T-helper 17 cell (primary cell): ENCODE results near the gene CHAC2. TPM values are rescaled to one million over a fixed set of nuclear protein-coding genes. Genes with fewer than 3 reads are reported as not detected.
A peak's percentile ranks its signal among the peaks of the same experiment; 100 is the strongest.
"Not testable (repeated sequence)": the region's sequence is repeated elsewhere in the genome, so short reads cannot be mapped to it uniquely, and the experiment has no call there.

Experiments used
- ATAC-seq: fragments of 150-1000 bp; cut with Tn5 transposase; 2 replicates; pipeline ENCODE4 v1.10.0; 2021; ENCODE audit warnings: mild to moderate bottlenecking, moderate library complexity
- DNase-seq, 3 donors: peaks; one replicate each; pipeline versions ENCODE4 v3.0.0 to v3.0.0-alpha.2; 2020 to 2021
- H3K9me3 ChIP-seq: one replicate; pipeline ENCODE4 v1.7.0; 2013; ENCODE audit warnings: low read length, mild to moderate bottlenecking; ENCODE audit not compliant: control insufficient read depth, poor library complexity, severe bottlenecking
- H3K27ac Mint-ChIP-seq: one replicate; pipeline ENCODE4 v1.8.0; 2022; ENCODE audit warnings: mild to moderate bottlenecking, moderate library complexity, mixed read lengths
- H3K27me3 Mint-ChIP-seq: one replicate; pipeline ENCODE4 v1.8.0; 2022; ENCODE audit warnings: mixed read lengths
- H3K36me3 Mint-ChIP-seq: one replicate; pipeline ENCODE4 v1.8.0; 2022; ENCODE audit warnings: low read depth, mixed read lengths
- H3K4me1 Mint-ChIP-seq: one replicate; pipeline ENCODE4 v1.8.0; 2022; ENCODE audit warnings: mild to moderate bottlenecking, mixed read lengths
- H3K4me3 Mint-ChIP-seq: one replicate; pipeline ENCODE4 v1.8.0; 2022; ENCODE audit warnings: mild to moderate bottlenecking, moderate library complexity, mixed read lengths
- total RNA-seq, 4 donors: library from RNA in 2 of 4; stranded (reverse) in 2 of 4; gene quantifications; one replicate each; pipeline ENCODE4 v1.2.3 and lab custom pipeline; 2022 to 2026

The CHAC2 gene
- total RNA-seq, 2 donors from 2014 or later = 0.42 to 0.76 TPM

DNA sequence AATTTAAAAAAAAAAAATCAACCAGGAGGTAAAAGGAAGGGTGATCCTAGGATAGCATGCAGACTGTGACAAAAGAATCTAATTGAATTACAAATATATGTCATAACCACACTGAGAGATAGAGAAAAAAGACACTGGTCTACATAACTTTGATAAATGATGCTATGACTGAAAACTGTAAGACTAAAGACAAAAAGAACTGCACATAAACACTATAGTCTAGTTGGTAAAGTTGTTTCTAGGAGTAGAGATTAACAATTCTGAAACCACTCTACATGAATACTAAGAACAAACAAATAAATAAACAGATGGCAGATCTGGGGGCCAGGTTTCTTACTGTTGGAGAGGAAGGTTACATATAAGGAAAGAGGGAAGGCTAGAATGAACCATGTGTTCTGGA is 14.6 kb upstream of the CHAC2 start:
- no peak overlapping the region for H3K4me3 Mint-ChIP-seq
- no peak overlapping the region for H3K27ac Mint-ChIP-seq
- ATAC-seq (no peak), DNase-seq (no peak)
- no peaks in the 10 kb centered on the region for H3K27me3 Mint-ChIP-seq
- peaks cover 6% of the 10 kb centered on the region for H3K36me3 Mint-ChIP-seq
- no peaks in the 10 kb centered on the region for H3K9me3 ChIP-seq
- H3K4me1 Mint-ChIP-seq = peaks cover 15% of the 10 kb centered on the region

DNA sequence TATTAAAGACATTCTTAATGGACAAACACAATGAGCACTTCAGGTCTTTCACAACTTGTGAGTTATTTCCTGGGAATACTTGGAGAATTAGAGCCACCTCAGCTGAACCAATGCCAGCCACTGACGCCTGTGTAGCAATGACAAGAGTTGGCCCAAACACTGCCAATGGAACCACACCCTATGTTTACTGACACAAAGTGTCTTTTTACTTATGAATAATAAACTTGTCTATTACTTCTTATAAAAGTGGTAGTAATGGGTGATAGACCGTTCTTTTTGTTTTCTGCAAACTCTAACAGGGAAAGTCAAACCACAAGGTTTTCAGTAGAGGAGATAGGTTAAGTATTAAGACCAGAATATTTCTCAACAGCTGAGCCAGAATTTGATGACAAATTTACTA is 12.5 kb upstream of the CHAC2 start:
- DNase-seq (no peak), ATAC-seq (no peak)
- Mint-ChIP-seq H3K27me3 (no peaks in the 10 kb centered on the region), H3K27ac (no peak overlapping the region), H3K36me3 (peaks cover 6% of the 10 kb centered on the region), H3K4me1 (peaks cover 16% of the 10 kb centered on the region), H3K4me3 (no peak overlapping the region)
- no peaks in the 10 kb centered on the region for H3K9me3 ChIP-seq

DNA sequence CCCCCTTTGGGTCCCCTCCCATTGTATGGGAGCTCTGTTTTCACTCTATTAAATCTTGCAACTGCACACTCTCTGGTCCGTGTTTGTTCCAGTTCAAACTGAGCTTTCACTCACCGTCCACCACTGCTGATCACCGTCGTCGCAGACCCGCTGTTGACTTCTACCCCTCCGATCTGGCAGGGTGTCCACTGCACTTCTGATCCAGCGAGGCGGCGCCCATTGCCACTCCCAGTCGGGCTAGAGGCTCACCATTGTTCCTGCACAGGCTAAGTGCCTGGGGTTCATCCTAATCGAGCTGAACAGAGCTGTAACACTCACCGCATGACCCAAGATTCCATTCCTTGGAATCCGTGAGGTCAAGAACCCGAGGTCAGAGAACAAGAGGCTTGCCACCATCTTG is 11.0 kb upstream of the CHAC2 start:
- Mint-ChIP-seq H3K27ac (no peak overlapping the region), H3K36me3 (peaks cover 6% of the 10 kb centered on the region), H3K4me3 (no peak overlapping the region), H3K27me3 (no peaks in the 10 kb centered on the region), H3K4me1 (peaks cover 14% of the 10 kb centered on the region)
- DNase-seq (no peak), ATAC-seq (no peak)
- H3K9me3 ChIP-seq = no peaks in the 10 kb centered on the region

DNA sequence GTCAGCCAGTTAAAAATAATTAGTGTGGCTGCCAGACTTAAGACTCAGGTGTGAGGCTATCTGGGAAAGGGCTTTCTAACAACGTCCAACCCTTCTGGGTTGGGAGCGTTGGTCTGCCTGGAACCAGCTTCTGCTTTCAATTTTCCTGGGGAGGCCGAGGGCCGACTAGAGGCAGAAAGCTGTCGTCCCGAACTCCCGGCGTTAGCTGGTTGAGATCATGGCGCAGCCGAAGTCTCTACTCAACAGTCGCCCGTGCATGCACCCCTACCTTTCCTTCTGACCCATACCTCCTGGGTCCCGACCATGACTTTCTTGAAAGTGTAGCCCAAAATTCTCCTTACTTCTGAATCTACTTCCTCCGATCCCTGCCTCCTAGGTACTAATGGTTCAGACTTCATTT is 10.4 kb upstream of the CHAC2 start:
- not testable (repeated sequence) for H3K27me3 Mint-ChIP-seq, ATAC-seq, DNase-seq, H3K9me3 ChIP-seq, H3K36me3 Mint-ChIP-seq, H3K4me3 Mint-ChIP-seq
- Mint-ChIP-seq H3K4me1 (peaks cover 14% of the 10 kb centered on the region), H3K27ac (peak overlapping the region; percentile 76)

DNA sequence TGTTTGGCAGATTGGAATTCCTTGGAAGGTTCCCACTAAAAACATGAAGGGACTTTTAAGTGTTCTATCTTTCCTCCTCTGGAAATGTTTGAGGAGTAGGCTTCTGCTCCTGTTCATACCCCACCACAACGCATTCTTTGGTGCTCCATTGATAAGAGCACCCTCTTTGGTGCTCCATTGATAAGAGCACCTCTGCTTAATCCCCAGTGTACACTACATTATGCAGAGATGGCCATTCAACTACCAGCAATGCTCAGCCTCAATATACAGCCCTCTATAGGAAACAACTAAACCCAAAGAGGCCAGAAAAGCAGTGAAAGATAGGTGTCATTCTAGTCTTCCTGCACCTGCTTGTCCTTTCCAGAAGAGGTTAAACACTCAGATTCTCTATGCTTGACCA is 1.8 kb upstream of the CHAC2 start:
- ATAC-seq (no peak), DNase-seq (no peak)
- peaks cover 17% of the 10 kb centered on the region for H3K4me1 Mint-ChIP-seq
- peak overlapping the region; percentile 39 for H3K27ac Mint-ChIP-seq
- no peak overlapping the region for H3K4me3 Mint-ChIP-seq
- H3K27me3 Mint-ChIP-seq = no peaks in the 10 kb centered on the region
- H3K9me3 ChIP-seq = no peaks in the 10 kb centered on the region
- H3K36me3 Mint-ChIP-seq = no peaks in the 10 kb centered on the region

DNA sequence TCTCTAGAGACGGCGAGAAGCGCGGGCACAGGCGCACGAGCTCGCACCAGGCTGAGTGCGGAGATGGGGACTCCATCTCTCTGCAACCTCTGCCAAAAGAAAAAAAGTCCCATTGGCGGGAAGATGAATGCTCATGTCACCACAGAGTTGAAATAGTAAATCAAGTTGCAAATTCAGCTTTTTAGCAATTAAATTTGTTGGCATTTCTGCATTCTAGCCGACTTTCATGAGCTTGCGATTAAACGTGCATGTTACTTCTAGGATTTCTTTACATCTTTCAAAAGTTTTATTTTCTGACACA is 588 bp downstream of the CHAC2 start:
- no peaks in the 10 kb centered on the region for H3K9me3 ChIP-seq
- Mint-ChIP-seq H3K27ac (peak overlapping the region; percentile 95), H3K36me3 (no peaks in the 10 kb centered on the region), H3K27me3 (no peaks in the 10 kb centered on the region), H3K4me1 (peaks cover 17% of the 10 kb centered on the region), H3K4me3 (peak overlapping the region; percentile 93)
- DNase-seq = no peak
- ATAC-seq = no peak

DNA sequence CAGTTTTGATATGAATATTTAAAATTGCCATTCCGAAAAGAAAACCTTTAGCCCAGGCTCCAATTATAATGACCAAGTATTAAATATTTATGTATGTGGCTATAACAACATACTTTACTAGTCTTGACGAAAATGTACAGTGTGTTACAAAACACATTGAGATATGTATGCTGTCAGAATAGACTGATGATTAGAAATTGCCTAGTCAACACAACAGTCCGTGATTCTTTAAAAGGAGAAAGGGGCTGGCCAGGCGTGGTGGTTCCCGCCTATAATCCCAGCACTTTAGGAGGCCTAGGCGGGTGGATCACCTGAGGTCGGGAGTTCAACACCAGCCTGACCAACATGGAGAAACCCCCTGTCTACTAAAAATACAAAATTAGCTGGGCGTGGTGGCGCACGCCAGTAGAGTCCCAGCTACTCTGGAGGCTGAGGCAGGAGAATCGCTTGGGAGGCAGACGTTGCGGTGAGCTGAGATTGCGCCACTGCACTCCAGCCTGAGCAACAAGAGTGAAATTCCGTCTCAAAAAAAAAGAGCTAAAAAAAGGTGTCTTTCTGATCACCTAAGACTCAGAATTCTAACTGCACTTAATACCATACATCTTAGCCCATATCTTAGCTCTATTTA is 1.8 kb downstream of the CHAC2 start:
- H3K4me3 Mint-ChIP-seq = no peak overlapping the region
- ATAC-seq (no peak), DNase-seq (no peak)
- no peaks in the 10 kb centered on the region for H3K27me3 Mint-ChIP-seq
- H3K36me3 Mint-ChIP-seq = no peaks in the 10 kb centered on the region
- H3K9me3 ChIP-seq = no peaks in the 10 kb centered on the region
- H3K27ac Mint-ChIP-seq = no peak overlapping the region
- H3K4me1 Mint-ChIP-seq = peaks cover 19% of the 10 kb centered on the region

DNA sequence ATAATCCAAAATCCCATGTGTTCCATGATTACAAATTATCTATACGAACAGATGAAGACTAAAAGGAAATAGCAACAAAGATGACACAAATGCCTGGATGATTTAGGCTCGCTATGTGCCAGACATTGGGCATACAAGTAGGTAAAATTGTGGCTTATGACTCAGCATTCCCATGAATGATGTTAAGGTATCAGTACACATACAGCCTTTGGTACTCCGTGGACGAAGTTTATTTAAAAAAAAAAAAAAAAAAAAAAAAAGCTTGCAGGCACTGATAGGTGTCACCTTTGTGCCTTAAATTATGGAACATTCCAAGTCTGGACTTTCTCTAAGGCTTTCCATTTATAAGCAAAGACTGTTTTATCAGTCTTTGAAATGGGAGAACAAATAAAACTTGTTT is 2.7 kb downstream of the CHAC2 start:
- ATAC-seq (no peak), DNase-seq (no peak)
- no peaks in the 10 kb centered on the region for H3K27me3 Mint-ChIP-seq
- no peak overlapping the region for H3K4me3 Mint-ChIP-seq
- no peaks in the 10 kb centered on the region for H3K36me3 Mint-ChIP-seq
- H3K4me1 Mint-ChIP-seq = peaks cover 19% of the 10 kb centered on the region
- H3K27ac Mint-ChIP-seq = no peak overlapping the region
- H3K9me3 ChIP-seq = no peaks in the 10 kb centered on the region

DNA sequence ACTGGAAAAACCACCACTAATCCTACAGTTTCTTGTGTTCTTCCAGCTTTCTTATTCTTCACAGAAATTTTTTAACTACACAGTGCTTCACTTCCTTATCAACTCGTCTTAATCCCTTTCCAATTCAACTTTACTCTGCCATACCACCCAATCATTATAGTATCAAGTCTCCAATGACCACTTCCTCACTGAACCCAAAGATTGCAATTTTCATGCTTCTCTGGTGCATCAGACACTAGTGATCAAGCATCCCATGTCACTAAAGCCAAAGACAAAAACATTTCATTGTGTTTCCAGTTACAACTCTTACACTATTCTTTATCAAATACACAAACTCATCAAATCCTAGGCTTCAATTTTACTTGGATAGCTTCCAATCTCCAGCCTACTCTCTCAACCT is 9.5 kb downstream of the CHAC2 start:
- H3K4me1 Mint-ChIP-seq = peaks cover 16% of the 10 kb centered on the region
- ATAC-seq (no peak), DNase-seq (no peak)
- H3K27ac Mint-ChIP-seq = peak overlapping the region; percentile 21
- peaks cover 4% of the 10 kb centered on the region for H3K36me3 Mint-ChIP-seq
- H3K4me3 Mint-ChIP-seq = no peak overlapping the region
- no peaks in the 10 kb centered on the region for H3K9me3 ChIP-seq
- H3K27me3 Mint-ChIP-seq = no peaks in the 10 kb centered on the region

DNA sequence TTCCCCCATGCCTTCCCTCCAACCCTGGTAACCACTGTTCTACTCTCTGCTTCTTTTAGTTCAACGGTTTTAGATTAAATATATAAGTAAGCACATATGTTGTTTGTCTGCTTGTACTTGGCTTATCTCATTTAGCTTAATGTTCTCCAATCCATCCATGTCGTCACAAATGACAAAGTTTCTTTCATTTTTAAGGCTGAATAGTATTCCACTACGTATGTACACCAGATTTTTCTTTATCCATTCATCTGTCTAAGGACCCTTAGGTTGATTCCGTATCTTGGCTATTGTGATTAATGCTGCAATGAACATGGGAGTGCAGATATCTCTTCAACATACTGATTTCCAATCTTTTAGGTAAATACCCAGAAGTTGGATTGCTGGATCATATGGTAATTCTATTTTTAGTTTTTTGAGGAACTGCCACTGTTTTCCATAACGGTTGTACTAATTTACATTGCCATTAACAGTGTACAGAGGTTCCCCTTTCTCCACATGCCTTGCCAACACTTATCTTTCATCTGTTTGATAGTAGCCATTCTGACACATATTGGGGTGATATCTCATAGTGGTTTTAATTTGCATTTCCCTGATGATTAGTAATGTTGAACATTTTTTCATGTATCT is 11.0 kb downstream of the CHAC2 start:
- H3K9me3 ChIP-seq = no peaks in the 10 kb centered on the region
- H3K27me3 Mint-ChIP-seq = no peaks in the 10 kb centered on the region
- DNase-seq = no peak
- ATAC-seq = no peak
- H3K27ac Mint-ChIP-seq = peak overlapping the region; percentile 35
- H3K4me1 Mint-ChIP-seq = peaks cover 23% of the 10 kb centered on the region
- H3K4me3 Mint-ChIP-seq = no peak overlapping the region
- peaks cover 4% of the 10 kb centered on the region for H3K36me3 Mint-ChIP-seq

DNA sequence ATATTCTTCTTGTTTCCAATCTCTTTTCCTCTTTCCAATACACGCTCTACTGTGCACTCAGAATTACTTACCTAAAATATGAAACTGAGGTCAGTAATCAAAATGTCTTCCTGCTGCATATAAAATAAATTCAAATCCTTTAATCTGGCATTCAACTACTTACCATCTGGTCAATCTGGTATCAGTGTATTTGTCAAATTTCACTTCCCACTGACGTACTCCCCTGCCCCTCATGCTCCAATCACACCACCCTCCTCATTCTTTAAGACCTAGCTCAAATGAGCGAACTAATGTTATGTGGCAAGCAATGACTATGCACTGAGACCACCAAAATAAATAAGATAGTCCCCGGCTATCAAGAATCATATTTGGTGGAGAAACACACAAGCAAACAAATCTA is 12.5 kb downstream of the CHAC2 start:
- no peaks in the 10 kb centered on the region for H3K9me3 ChIP-seq
- DNase-seq (no peak), ATAC-seq (no peak)
- Mint-ChIP-seq H3K4me3 (no peak overlapping the region), H3K27me3 (no peaks in the 10 kb centered on the region), H3K27ac (no peak overlapping the region), H3K4me1 (peaks cover 30% of the 10 kb centered on the region), H3K36me3 (peaks cover 6% of the 10 kb centered on the region)

DNA sequence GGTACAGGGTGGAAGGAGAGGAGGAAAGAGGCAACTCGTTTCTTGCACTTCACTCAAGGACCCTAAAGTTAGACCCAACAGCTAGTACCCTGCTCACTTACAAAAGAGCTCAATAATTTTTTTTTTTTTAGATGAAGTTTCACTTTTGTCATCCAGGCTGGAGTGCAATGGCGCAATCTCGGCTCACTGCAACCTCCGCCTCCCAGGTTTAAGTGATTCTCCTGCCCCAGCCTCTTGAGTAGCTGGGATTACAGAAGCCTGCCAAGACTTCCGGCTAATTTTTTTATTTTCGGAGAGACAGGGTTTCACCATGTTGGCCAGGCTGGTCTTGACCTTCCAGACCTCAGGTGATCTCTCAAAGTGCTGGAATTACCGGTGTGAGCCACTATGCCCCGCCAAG is 15.1 kb downstream of the CHAC2 start:
- no peak overlapping the region for H3K4me3 Mint-ChIP-seq
- H3K9me3 ChIP-seq = no peaks in the 10 kb centered on the region
- peaks cover 9% of the 10 kb centered on the region for H3K36me3 Mint-ChIP-seq
- no peaks in the 10 kb centered on the region for H3K27me3 Mint-ChIP-seq
- H3K27ac Mint-ChIP-seq = no peak overlapping the region
- peaks cover 34% of the 10 kb centered on the region for H3K4me1 Mint-ChIP-seq
- ATAC-seq (no peak), DNase-seq (no peak)

DNA sequence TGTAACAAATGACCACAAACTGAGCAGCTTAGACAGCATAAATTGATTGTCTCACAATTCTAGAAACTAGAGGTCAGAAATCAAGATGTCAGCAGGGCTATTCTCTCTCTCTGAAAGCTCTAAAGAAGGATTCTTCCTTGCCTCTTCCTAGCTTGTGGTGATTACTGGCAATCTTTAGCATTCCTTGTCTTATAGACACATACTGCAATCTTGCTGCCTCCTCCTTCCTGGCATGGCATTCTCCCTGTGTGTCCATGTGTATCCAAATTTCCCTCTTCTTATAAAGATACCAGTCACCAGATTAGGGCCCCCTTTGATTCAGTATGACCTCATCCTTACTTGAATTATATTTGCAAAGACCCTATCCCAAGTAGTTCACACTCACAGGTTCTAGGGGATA is 16.8 kb downstream of the CHAC2 start:
- Mint-ChIP-seq H3K27ac (peak overlapping the region; percentile 98), H3K4me3 (peak overlapping the region; percentile 56), H3K4me1 (peaks cover 36% of the 10 kb centered on the region), H3K27me3 (no peaks in the 10 kb centered on the region), H3K36me3 (peaks cover 10% of the 10 kb centered on the region)
- no peak for ATAC-seq
- no peak for DNase-seq
- H3K9me3 ChIP-seq = no peaks in the 10 kb centered on the region

DNA sequence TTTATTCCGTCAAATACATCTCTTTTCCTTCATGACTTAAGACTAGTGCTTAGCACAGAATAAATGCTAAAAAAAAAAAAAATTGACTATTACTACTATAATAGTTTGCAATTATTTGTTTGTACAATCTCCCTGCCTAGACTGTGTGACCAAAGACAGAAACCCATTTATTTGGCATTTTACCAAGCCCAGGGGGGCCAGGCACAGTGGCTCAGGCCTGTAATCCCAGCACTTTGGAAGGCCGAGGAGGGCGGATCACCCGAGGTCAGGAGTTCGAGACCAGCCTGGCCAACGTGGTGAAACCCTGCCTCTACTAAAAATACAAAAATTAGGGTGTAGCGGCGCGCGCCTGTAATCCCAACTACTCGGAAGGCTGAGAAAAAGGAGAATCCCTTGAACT is 17.8 kb downstream of the CHAC2 start:
- H3K27ac Mint-ChIP-seq = peak overlapping the region; percentile 98
- H3K36me3 Mint-ChIP-seq = peaks cover 10% of the 10 kb centered on the region
- DNase-seq = no peak
- no peaks in the 10 kb centered on the region for H3K27me3 Mint-ChIP-seq
- H3K4me3 Mint-ChIP-seq = peak overlapping the region; percentile 100
- no peak for ATAC-seq
- H3K4me1 Mint-ChIP-seq = peaks cover 36% of the 10 kb centered on the region
- no peaks in the 10 kb centered on the region for H3K9me3 ChIP-seq
